ENCODE data around the gene DNAJC8. TPM values are rescaled to one million over a fixed set of nuclear protein-coding genes. Genes with fewer than 3 reads are reported as not detected.

DNAJC8 gene
- total RNA-seq = 61.2 TPM
- long read RNA-seq, transcript DNAJC8-201 (9 exons, 1,759 nt) = major isoform, 35 of 39 reads
- long read RNA-seq, partial matches to known transcripts = 0 of 39 reads
- long read RNA-seq, other reads (novel, unspliced or antisense) = 1 of 39 reads

- DNase-seq (ENCODE audit: missing footprints) = peak; percentile 99
- intact Hi-C loops (cut with DNase I) = loop anchor here (10.0 kb wide), 1 partner anchor 502 kb away; the partner anchor contains the start of gene YTHDF2
- peak; percentile 77 for ATAC-seq
Observed at GRCh38 chr1:28232558-28233263, at the start of gene DNAJC8. Gene DNAJC8, minus strand, starts transcription at chr1:28233029. Its CDS starts 31 bp downstream, at chr1:28232998.

- intact Hi-C loops (cut with DNase I) = no loop called here
- ATAC-seq (no peak), DNase-seq (ENCODE audit: missing footprints) (no peak)
Observed at GRCh38 chr1:28281608-28282425, 49.0 kb upstream of the DNAJC8 start.

GRCh38 chr1:28280977-28281381, 48.1 kb upstream of the DNAJC8 start:
- peak; percentile 33 for ATAC-seq

GRCh38 chr1:28280501-28280900, 47.7 kb upstream of the DNAJC8 start:
- intact Hi-C loops (cut with DNase I) = no loop called here
- ATAC-seq (no peak), DNase-seq (ENCODE audit: missing footprints) (no peak)

More at GRCh38 chr1:28280977-28281381, 48.1 kb upstream of the DNAJC8 start:
- no peak for DNase-seq (ENCODE audit: missing footprints)
- intact Hi-C loops (cut with DNase I) = no loop called here

GRCh38 chr1:28279721-28280120, 46.9 kb upstream of the DNAJC8 start:
- DNase-seq (ENCODE audit: missing footprints) (no peak), ATAC-seq (no peak)
- intact Hi-C loops (cut with DNase I) = no loop called here

GRCh38 chr1:28278763-28279162, 45.9 kb upstream of the DNAJC8 start:
- ATAC-seq = no peak
- intact Hi-C loops (cut with DNase I) = no loop called here
- DNase-seq (ENCODE audit: missing footprints) = no peak

- DNase-seq (ENCODE audit: missing footprints) = no peak
- intact Hi-C loops (cut with DNase I) = no loop called here
- no peak for ATAC-seq
Observed at GRCh38 chr1:28273216-28273860, 40.5 kb upstream of the DNAJC8 start.

GRCh38 chr1:28272215-28272852, 39.5 kb upstream of the DNAJC8 start:
- no peak for ATAC-seq
- intact Hi-C loops (cut with DNase I) = no loop called here
- DNase-seq (ENCODE audit: missing footprints) = no peak

- intact Hi-C loops (cut with DNase I) = no loop called here
Observed at GRCh38 chr1:28269529-28269928, 36.7 kb upstream of the DNAJC8 start.

GRCh38 chr1:28267633-28268032, 34.8 kb upstream of the DNAJC8 start:
- no peak for DNase-seq (ENCODE audit: missing footprints)
- intact Hi-C loops (cut with DNase I) = no loop called here
- ATAC-seq = no peak

More at GRCh38 chr1:28269529-28269928, 36.7 kb upstream of the DNAJC8 start:
- DNase-seq (ENCODE audit: missing footprints) = no peak
- ATAC-seq = no peak

- no peak for DNase-seq (ENCODE audit: missing footprints)
- intact Hi-C loops (cut with DNase I) = no loop called here
Observed at GRCh38 chr1:28266920-28267322, 34.1 kb upstream of the DNAJC8 start.

GRCh38 chr1:28265577-28265976, 32.7 kb upstream of the DNAJC8 start:
- intact Hi-C loops (cut with DNase I) = no loop called here
- DNase-seq (ENCODE audit: missing footprints) = no peak
- ATAC-seq = no peak

More at GRCh38 chr1:28266920-28267322, 34.1 kb upstream of the DNAJC8 start:
- ATAC-seq = no peak

GRCh38 chr1:28264897-28265296, 32.1 kb upstream of the DNAJC8 start:
- no peak for ATAC-seq

GRCh38 chr1:28260803-28261174, 28.0 kb upstream of the DNAJC8 start:
- intact Hi-C loops (cut with DNase I) = no loop called here
- ATAC-seq = no peak

More at GRCh38 chr1:28264897-28265296, 32.1 kb upstream of the DNAJC8 start:
- no peak for DNase-seq (ENCODE audit: missing footprints)
- intact Hi-C loops (cut with DNase I) = no loop called here

GRCh38 chr1:28259934-28260802, 27.3 kb upstream of the DNAJC8 start:
- intact Hi-C loops (cut with DNase I) = loop anchor here (2.0 kb wide), 1 partner anchor 69 kb away; the partner anchor contains the start of gene MED18
- DNase-seq (ENCODE audit: missing footprints) (peak; percentile 87), ATAC-seq (peak; percentile 72)

More at GRCh38 chr1:28260803-28261174, 28.0 kb upstream of the DNAJC8 start:
- no peak for DNase-seq (ENCODE audit: missing footprints)

GRCh38 chr1:28259252-28259933, 26.6 kb upstream of the DNAJC8 start, which contains the start of gene SESN2:
Gene SESN2, plus strand, starts transcription at chr1:28259518. Its CDS starts 330 bp downstream, at chr1:28259848.
- intact Hi-C loops (cut with DNase I) = loop anchor here (2.0 kb wide), 1 partner anchor 69 kb away; the partner anchor contains the start of gene MED18
- peak; percentile 98 for ATAC-seq
- peak; percentile 100 for DNase-seq (ENCODE audit: missing footprints)
